Esophagus muscularis mucosa (tissue), 4 donors: ENCODE data around the gene ARL13B. TPM values are rescaled to one million over a fixed set of nuclear protein-coding genes. Genes with fewer than 3 reads are reported as not detected.
"Not testable (repeated sequence)": the region's sequence is repeated elsewhere in the genome, so short reads cannot be mapped to it uniquely, and the experiment has no call there.

Source experiments
- DNase-seq: peaks from one replicate; pipeline ENCODE4 v3.0.0-alpha.2; 2017; ENCODE audit errors: extremely low spot score
- H3K27ac ChIP-seq, 4 donors: fragments of 200-600 bp; sonication (generic); replicated peaks in 1 of 4; 1 replicate in 3 of 4; 2 replicates in 1 of 4; pipeline ENCODE4 v1.5.1; 2016 to 2019; ENCODE audit warnings: mild to moderate bottlenecking in 1 of 4
- H3K27me3 ChIP-seq, 4 donors: fragments of 200-600 bp; sonication (generic); one replicate each; pipeline versions ENCODE4 v1.5.1 to v1.6.0; 2016 to 2019
- H3K36me3 ChIP-seq, 4 donors: fragments of 200-600 bp; sonication (generic); one replicate each; pipeline ENCODE4 v1.5.1; 2016 to 2019
- H3K4me1 ChIP-seq, 4 donors: fragments of 200-600 bp; sonication (generic); one replicate each; pipeline ENCODE4 v1.5.1; 2016 to 2019
- H3K4me3 ChIP-seq, 4 donors: fragments of 200-600 bp; sonication (generic); 1 replicate in 2 of 4; 2 replicates in 2 of 4; pipeline ENCODE4 v1.5.1; 2016 to 2019; ENCODE audit warnings: mild to moderate bottlenecking in 4 of 4, moderate library complexity in 1 of 4
- H3K9me3 ChIP-seq, 4 donors: fragments of 200-600 bp; sonication (generic); 1 replicate in 3 of 4; 2 replicates in 1 of 4; pipeline ENCODE4 v1.5.1; 2016 to 2019
- EP300 ChIP-seq: sonication (generic); formaldehyde crosslinking; IDR thresholded peaks from one replicate; pipeline ENCODE4 v1.6.1; 2017; ENCODE audit warnings: antibody characterized with exemption
- POLR2A ChIP-seq: fragments of 450-650 bp; IDR thresholded peaks from one replicate; pipeline ENCODE4 v1.6.1; 2017; ENCODE audit warnings: antibody characterized with exemption, moderate library complexity, mild to moderate bottlenecking, low read depth
- POLR2AphosphoS5 ChIP-seq, 2 donors: sonication (generic); formaldehyde crosslinking; IDR thresholded peaks; one replicate each; pipeline ENCODE4 v1.6.1; 2017; ENCODE audit warnings: antibody characterized with exemption in 2 of 2
- WGBS: methylation state at CpG from one replicate; pipeline ENCODE4 v1.1.5; 2018; 5-methylcytosine and 5-hydroxymethylcytosine counted together
- intact Hi-C: fragments of 100-400 bp; cut with DNase I; formaldehyde crosslinking; loops from one replicate; pipeline ENCODE4 v1.15.1; 2023
- total RNA-seq, 4 donors: library from RNA; depleted of rRNA; stranded (reverse); fragments of >200 nt; gene quantifications; one replicate each; pipeline versions ENCODE4 v1.1.0 to v1.2.1, GENCODE V29; 2016
- TF ChIP-seq, protein P1 (sequence below), 3 experiments: fragments of 200-600 bp in 2 of 3; fragments of 450-650 bp in 1 of 3; sonication (generic) in 2 of 3; IDR thresholded peaks; one replicate each; pipeline ENCODE4 v1.5.1; 2017 to 2019; ENCODE audit warnings: antibody characterized with exemption in 3 of 3, mild to moderate bottlenecking in 2 of 3, moderate library complexity in 1 of 3

ARL13B gene
- total RNA-seq, 4 donors from 2014 or later: 11.8 to 17.0 (median 14.6) TPM

DNA sequence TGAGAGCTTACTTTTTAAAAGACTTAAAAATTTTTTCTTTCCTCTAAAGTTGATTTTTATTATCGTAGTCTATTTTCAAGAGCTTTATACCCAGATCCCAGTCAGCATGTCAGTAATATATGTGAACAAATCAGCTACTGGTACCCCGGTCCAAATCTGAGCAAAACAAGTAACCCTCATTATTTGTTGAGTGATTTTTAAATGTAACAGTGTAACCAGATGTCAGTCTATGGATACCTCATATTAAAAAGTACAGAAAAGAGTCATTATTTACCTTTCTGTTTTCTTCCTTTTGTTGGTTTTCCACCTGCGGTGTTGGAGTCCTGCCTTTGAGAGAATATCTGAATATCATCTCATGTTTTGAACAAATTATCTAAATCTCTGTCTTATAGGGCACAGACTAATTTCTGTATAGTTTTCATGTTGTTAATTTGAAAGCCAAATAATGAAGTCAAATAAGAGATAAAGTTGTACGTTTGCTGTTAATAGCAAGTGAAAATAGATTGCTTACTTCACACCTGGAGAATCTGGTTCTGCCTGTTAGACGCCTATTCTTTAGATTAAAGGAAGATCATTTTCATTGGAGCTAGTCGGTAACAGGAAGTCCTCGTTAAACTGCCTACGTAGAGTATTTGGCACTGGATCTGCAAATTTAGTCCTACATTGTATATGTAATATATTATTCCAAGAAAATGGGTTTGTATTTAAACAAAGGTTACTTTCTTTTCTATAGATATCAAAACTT lies 48.3 kb downstream of the ARL13B start, which contains the start of gene STX19:
TSS of gene STX19 (minus strand) at position 505 of the 745 bp plus-strand sequence. CDS start 13,328 bp downstream, outside the sequence.
- Histone ChIP-seq H3K4me1 (no peaks in the 10 kb centered on the region), H3K36me3 (no peaks in the 10 kb centered on the region), H3K9me3 (no peaks in the 10 kb centered on the region), H3K4me3 (no peak within 1 kb of the TSS), H3K27me3 (no peaks in the 10 kb centered on the region), H3K27ac (no peak within 1 kb of the TSS)
- TF ChIP-seq EP300 (no peak), POLR2AphosphoS5 (IDR thresholded peaks at IDR 0.05) (no peak), POLR2A (no peak)
- TF ChIP-seq, protein P1, sequence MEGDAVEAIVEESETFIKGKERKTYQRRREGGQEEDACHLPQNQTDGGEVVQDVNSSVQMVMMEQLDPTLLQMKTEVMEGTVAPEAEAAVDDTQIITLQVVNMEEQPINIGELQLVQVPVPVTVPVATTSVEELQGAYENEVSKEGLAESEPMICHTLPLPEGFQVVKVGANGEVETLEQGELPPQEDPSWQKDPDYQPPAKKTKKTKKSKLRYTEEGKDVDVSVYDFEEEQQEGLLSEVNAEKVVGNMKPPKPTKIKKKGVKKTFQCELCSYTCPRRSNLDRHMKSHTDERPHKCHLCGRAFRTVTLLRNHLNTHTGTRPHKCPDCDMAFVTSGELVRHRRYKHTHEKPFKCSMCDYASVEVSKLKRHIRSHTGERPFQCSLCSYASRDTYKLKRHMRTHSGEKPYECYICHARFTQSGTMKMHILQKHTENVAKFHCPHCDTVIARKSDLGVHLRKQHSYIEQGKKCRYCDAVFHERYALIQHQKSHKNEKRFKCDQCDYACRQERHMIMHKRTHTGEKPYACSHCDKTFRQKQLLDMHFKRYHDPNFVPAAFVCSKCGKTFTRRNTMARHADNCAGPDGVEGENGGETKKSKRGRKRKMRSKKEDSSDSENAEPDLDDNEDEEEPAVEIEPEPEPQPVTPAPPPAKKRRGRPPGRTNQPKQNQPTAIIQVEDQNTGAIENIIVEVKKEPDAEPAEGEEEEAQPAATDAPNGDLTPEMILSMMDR (IDR thresholded peaks at IDR 0.05): no peak
- 85% methylated on average over 8 of the region's 8 CpGs for WGBS
- intact Hi-C loops: no loop called here
- no peak for DNase-seq

DNA sequence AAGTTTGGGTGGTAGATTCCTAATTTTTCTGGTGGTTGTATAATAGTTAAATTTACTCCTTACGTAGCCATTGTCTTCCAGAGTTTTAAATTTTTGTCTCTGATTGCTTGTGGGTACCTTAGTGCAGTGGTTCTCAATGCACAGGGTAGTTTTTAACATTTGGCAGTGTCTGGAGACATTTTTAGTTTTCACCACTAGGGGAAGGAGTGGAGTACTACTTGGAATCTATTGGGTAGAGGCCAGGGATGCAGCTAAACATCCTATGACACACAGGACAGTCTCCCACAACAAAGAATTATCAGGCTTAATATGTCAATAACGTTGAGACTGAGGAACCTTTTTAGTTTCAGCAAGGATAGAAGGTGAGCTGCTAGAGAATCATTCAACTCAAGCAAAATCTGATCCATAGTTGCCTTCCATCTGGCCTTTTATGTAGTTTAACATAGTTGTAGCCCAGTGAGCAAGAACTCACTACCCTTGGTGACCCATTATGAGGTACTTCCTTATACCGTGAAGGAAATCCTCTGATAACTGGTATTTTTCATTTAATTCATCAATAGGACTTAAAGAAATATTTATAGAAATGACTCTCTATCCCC lies 57.1 kb downstream of the ARL13B start:
- Histone ChIP-seq H3K9me3 (no peaks in the 10 kb centered on the region), H3K4me3 (no peak overlapping the region), H3K4me1 (no peaks in the 10 kb centered on the region), H3K36me3 (peaks cover 0 to 17% (median 3%) of the 10 kb centered on the region in 4 donors), H3K27me3 (no peaks in the 10 kb centered on the region), H3K27ac (no peak overlapping the region)
- TF ChIP-seq, protein P1 (IDR thresholded peaks at IDR 0.05): peak in 2 of 3 experiments; percentile 26 to 53
- no peak for TF ChIP-seq POLR2AphosphoS5 (IDR thresholded peaks at IDR 0.05)
- intact Hi-C loops: no loop called here
- no peak for DNase-seq
- 83% methylated on average over 3 of the region's 3 CpGs for WGBS

DNA sequence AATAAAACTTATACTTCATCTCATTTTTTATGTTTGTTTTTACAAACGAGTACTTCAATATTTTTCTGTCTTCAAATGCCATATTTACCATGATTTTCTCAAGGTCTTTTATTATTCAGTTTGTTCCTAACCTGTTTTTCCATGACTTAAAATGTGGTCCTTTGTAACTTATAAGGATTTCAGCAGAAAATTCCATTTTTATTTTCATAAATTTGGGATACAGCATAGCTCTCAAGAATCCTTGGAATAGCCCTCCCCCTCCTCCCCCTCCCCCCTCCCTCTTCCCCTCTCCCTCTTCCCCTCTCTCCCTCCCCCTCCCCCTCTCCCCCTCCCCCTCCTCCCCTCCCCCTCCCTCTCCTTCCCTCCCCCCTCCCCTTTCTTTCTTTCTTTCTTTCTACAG lies 63.3 kb downstream of the ARL13B start:
- H3K36me3 ChIP-seq: peaks cover 12 to 23% (median 19%) of the 10 kb centered on the region in 4 donors
- H3K27me3 ChIP-seq: no peaks in the 10 kb centered on the region
- intact Hi-C loops: no loop called here
- no peaks in the 10 kb centered on the region for H3K4me1 ChIP-seq
- H3K4me3 ChIP-seq: no peak overlapping the region
- TF ChIP-seq POLR2AphosphoS5 (IDR thresholded peaks at IDR 0.05) (no peak), POLR2A (no peak), EP300 (no peak)
- TF ChIP-seq, protein P1 (IDR thresholded peaks at IDR 0.05): no peak
- H3K27ac ChIP-seq: no peak overlapping the region
- 88% methylated on average over 1 of the region's 1 CpG for WGBS
- H3K9me3 ChIP-seq: no peaks in the 10 kb centered on the region
- DNase-seq: no peak

DNA sequence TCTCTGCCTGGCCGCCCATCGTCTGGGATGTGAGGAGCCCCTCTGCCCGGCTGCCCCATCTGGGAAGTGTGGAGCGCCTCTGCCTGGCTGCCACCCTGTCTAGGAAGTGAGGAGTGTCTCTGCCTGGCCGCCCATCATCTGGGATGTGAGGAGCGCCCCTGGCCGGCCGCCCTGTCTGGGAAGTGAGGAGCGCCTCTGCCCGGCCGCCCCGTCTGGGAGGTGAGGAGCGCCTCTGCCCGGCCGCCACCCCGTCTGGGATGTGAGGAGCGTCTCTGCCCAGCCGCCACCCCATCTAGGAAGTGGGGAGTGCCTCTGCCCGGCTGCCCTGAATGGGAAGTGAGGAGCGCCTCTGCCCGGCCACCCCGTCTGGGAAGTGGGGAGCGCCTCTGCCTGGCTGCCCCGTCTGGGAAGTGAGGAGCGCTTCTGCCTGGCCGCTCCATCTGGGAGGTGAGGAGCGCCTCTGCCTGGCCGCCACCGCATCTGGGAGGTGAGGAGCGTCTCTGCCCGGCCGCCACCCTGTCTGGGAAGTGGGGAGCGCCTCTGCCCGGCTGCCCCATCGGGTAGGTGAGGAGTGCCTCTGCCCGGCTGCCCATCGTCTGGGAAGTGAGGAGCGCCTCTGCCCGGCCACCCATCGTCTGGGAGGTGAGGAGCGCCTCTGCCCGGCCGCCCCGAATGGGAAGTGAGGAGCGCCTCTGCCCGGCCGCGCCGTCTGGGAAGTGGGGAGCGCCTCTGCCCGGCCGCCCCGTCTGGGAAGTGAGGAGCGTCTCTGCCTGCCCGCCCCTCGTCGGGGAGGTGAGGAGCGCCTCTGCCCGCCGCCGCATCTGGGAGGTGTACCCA lies 64.4 kb downstream of the ARL13B start:
- WGBS: 94% methylated on average over 53 of the region's 61 CpGs
- H3K9me3 ChIP-seq, intact Hi-C loops, H3K4me3 ChIP-seq, H3K4me1 ChIP-seq, H3K27ac ChIP-seq, DNase-seq, H3K27me3 ChIP-seq: not testable (repeated sequence)
- H3K36me3 ChIP-seq: peaks cover 12 to 23% (median 19%) of the 10 kb centered on the region in 4 donors

DNA sequence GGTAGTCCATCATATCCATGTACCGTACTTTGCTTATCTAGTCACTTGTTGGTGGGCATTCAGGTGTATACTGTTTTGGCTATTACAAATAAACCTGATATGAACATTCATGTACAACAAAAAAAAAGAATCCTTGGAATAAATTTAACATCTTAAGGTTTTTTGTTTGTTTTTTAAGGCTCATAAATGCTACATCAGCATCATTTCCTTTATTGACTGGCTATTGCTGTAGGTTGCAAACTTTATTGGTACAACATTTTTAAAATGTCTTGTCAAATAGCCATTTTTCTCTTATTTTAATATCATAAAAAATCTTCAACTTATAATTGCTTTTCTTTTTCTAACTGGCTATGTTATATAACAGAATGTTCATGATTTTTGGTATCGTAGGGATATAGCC lies 66.6 kb downstream of the ARL13B start:
- Histone ChIP-seq H3K4me1 (no peaks in the 10 kb centered on the region), H3K4me3 (no peak overlapping the region), H3K27ac (no peak overlapping the region), H3K27me3 (no peaks in the 10 kb centered on the region), H3K9me3 (no peaks in the 10 kb centered on the region), H3K36me3 (peaks cover 12 to 17% (median 15%) of the 10 kb centered on the region in 4 donors)
- DNase-seq: no peak
- TF ChIP-seq, protein P1 (IDR thresholded peaks at IDR 0.05): no peak
- no peak for TF ChIP-seq POLR2AphosphoS5 (IDR thresholded peaks at IDR 0.05)
- intact Hi-C loops: no loop called here
- WGBS: 93% methylated on average over 2 of the region's 2 CpGs
